HCT116 (cell line): ENCODE measurements around the gene TTLL11. TPM values are rescaled to one million over a fixed set of nuclear protein-coding genes. Genes with fewer than 3 reads are reported as not detected.
"Not testable (repeated sequence)": the region's sequence is repeated elsewhere in the genome, so short reads cannot be mapped to it uniquely, and the experiment has no call there.

ENCODE experiments used
- ATAC-seq: fragments of 200-7000 bp; cut with Tn5 transposase; 2 replicates; pipeline ENCODE4 v1.9.1; 2020; ENCODE audit warnings: mild to moderate bottlenecking, moderate library complexity
- BruUV-seq: library from RNA; stranded (reverse); fragments of 400-500 nt; replicated peaks from 2 replicates; lab custom pipeline; 2021; lab: Mats Ljungman, UMichigan
- CTCF ChIA-PET: fragments of 300-600 bp; sonication (Branson Sonifier 250); formaldehyde crosslinking; loops from one replicate; lab custom pipeline; 2021; ENCODE audit warnings: antibody characterized with exemption; lab: Charles Lee
- POLR2A ChIA-PET: fragments of 300-600, 350-600 bp; sonication (Branson Sonifier 250); formaldehyde crosslinking; loops from one replicate; lab custom pipeline; 2021; ENCODE audit warnings: antibody characterized with exemption; lab: Charles Lee
- RAD21 ChIA-PET, 2 experiments: fragments of 300-600 bp; sonication (Branson Sonifier 250); formaldehyde crosslinking; loops; one replicate each; lab custom pipeline; 2023; ENCODE audit warnings: low total read pairs in 2 of 2; ENCODE audit not compliant: uncharacterized antibody in 2 of 2, unreplicated experiment in 2 of 2, low non-redundant PET in 1 of 2; lab: Charles Lee
- DNase-seq: peaks from one replicate; pipeline ENCODE4 v3.0.0-alpha.2; 2010; ENCODE audit warnings: low read depth, low spot score
- H2AFZ ChIP-seq: fragments of 200-600 bp; shearing (Covaris generic), sonication (generic); 2 replicates; pipeline ENCODE4 v1.6.1; 2017; ENCODE audit warnings: low read depth, mixed run types, mixed read lengths, antibody characterized with exemption, low read length; ENCODE audit not compliant: poor library complexity, severe bottlenecking
- H3K27ac ChIP-seq: 2 replicates; pipeline ENCODE4 v1.5.1; 2012; ENCODE audit warnings: low read depth, low read length
- H3K27me3 ChIP-seq: fragments of 200-600 bp; sonication (generic); 2 replicates; pipeline ENCODE4 v1.6.1; 2016; ENCODE audit warnings: mixed run types, low read length, mixed read lengths; ENCODE audit not compliant: insufficient read depth
- H3K36me3 ChIP-seq, 2 experiments: fragments of 200-500 bp in 1 of 2; fragments of 200-600 bp in 1 of 2; sonication (Bioruptor generic) in 1 of 2; sonication (generic) in 1 of 2; 2 replicates each; pipeline versions ENCODE4 v1.5.1 to v1.6.1; 2014 to 2016; ENCODE audit warnings: low read length in 2 of 2, inconsistent platforms in 1 of 2, mixed read lengths in 1 of 2, mixed run types in 1 of 2; ENCODE audit not compliant: insufficient read depth in 2 of 2, control insufficient read depth in 1 of 2
- H3K4me1 ChIP-seq, 2 experiments: fragments of 200-600 bp in 1 of 2; sonication (generic) in 1 of 2; 2 replicates each; pipeline versions ENCODE4 v1.5.1 to v1.6.1; 2012 to 2017; ENCODE audit warnings: low read length in 2 of 2, inconsistent platforms in 1 of 2, mild to moderate bottlenecking in 1 of 2, mixed read lengths in 1 of 2, mixed run types in 1 of 2, moderate library complexity in 1 of 2; ENCODE audit not compliant: insufficient read depth in 2 of 2, control insufficient read depth in 1 of 2
- H3K4me2 ChIP-seq: fragments of 200-600 bp; sonication (generic); 2 replicates; pipeline ENCODE4 v1.6.1; 2017; ENCODE audit warnings: mixed run types, low read length, mixed read lengths
- H3K4me3 ChIP-seq, 2 experiments: fragments of 200-600 bp in 1 of 2; sonication (generic) in 1 of 2; replicated peaks in 1 of 2; 2 replicates each; pipeline ENCODE4 v1.5.1; 2011 to 2016; ENCODE audit warnings: low read length in 2 of 2, control low read depth in 1 of 2, low read depth in 1 of 2, mild to moderate bottlenecking in 1 of 2, mixed read lengths in 1 of 2, mixed run types in 1 of 2
- H3K79me2 ChIP-seq: fragments of 200-600 bp; sonication (generic); 2 replicates; pipeline ENCODE4 v1.6.1; 2017; ENCODE audit warnings: mild to moderate bottlenecking, mixed run types, low read length, moderate library complexity, mixed read lengths; ENCODE audit not compliant: insufficient read depth
- H3K9ac ChIP-seq: fragments of 200-600 bp; sonication (generic); 2 replicates; pipeline ENCODE4 v1.6.1; 2016; ENCODE audit warnings: low read length, mixed read lengths
- H3K9me2 ChIP-seq: fragments of 200-600 bp; sonication (generic), shearing (Covaris generic); 2 replicates; pipeline ENCODE4 v1.6.1; 2017; ENCODE audit warnings: mixed run types, mild to moderate bottlenecking, moderate library complexity; ENCODE audit not compliant: insufficient read depth
- H3K9me3 ChIP-seq, 2 experiments: fragments of 200-500 bp in 1 of 2; fragments of 200-600 bp in 1 of 2; sonication (Bioruptor generic) in 1 of 2; sonication (generic) in 1 of 2; 2 replicates each; pipeline ENCODE4 v1.6.1; 2014 to 2017; ENCODE audit warnings: low read length in 2 of 2, mixed read lengths in 2 of 2, inconsistent platforms in 1 of 2, low read depth in 1 of 2, mild to moderate bottlenecking in 1 of 2, mixed run types in 1 of 2, moderate library complexity in 1 of 2; ENCODE audit not compliant: control insufficient read depth in 1 of 2, insufficient read depth in 1 of 2
- H4K20me1 ChIP-seq: fragments of 200-600 bp; sonication (generic), shearing (Covaris generic); 2 replicates; pipeline ENCODE4 v1.6.1; 2017; ENCODE audit warnings: mixed run types, mild to moderate bottlenecking, moderate library complexity; ENCODE audit not compliant: insufficient read depth
- FOSL1 ChIP-seq: IDR thresholded peaks from 2 replicates; pipeline ENCODE4 v1.6.1; 2012; ENCODE audit warnings: low read depth
- TCF7L2 ChIP-seq: IDR thresholded peaks from 2 replicates; pipeline ENCODE4 v1.7.0; 2011; ENCODE audit warnings: borderline replicate concordance, inconsistent platforms; ENCODE audit not compliant: insufficient read depth, insufficient read length; ENCODE audit errors: extremely low read depth
- intact Hi-C: fragments of 100-400 bp; cut with micrococcal nuclease; formaldehyde crosslinking; loops from 2 replicates; pipeline ENCODE4 v1.10.0; 2022
- total RNA-seq: library from RNA; stranded (reverse); gene quantifications from one replicate; pipeline ENCODE4 v1.2.1, GENCODE V29; 2021; ENCODE audit not compliant: unreplicated experiment
- TF ChIP-seq, protein P1 (sequence below): IDR thresholded peaks from 2 replicates; pipeline ENCODE4 v1.6.1; 2011; ENCODE audit warnings: mild to moderate bottlenecking, low read length, moderate library complexity; ENCODE audit not compliant: insufficient replicate concordance; ENCODE audit errors: extremely low read depth

The TTLL11 gene
- total RNA-seq, 1 experiment from 2014 or later = 2.2 TPM

- TF ChIP-seq, protein P1, sequence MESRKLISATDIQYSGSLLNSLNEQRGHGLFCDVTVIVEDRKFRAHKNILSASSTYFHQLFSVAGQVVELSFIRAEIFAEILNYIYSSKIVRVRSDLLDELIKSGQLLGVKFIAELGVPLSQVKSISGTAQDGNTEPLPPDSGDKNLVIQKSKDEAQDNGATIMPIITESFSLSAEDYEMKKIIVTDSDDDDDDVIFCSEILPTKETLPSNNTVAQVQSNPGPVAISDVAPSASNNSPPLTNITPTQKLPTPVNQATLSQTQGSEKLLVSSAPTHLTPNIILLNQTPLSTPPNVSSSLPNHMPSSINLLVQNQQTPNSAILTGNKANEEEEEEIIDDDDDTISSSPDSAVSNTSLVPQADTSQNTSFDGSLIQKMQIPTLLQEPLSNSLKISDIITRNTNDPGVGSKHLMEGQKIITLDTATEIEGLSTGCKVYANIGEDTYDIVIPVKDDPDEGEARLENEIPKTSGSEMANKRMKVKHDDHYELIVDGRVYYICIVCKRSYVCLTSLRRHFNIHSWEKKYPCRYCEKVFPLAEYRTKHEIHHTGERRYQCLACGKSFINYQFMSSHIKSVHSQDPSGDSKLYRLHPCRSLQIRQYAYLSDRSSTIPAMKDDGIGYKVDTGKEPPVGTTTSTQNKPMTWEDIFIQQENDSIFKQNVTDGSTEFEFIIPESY = no peak
- TF ChIP-seq TCF7L2 = no peak
- no peak for TF ChIP-seq FOSL1
Measured at GRCh38 chr9:122118343-122119165, 25.4 kb upstream of the TTLL11 start (continued).

DNA sequence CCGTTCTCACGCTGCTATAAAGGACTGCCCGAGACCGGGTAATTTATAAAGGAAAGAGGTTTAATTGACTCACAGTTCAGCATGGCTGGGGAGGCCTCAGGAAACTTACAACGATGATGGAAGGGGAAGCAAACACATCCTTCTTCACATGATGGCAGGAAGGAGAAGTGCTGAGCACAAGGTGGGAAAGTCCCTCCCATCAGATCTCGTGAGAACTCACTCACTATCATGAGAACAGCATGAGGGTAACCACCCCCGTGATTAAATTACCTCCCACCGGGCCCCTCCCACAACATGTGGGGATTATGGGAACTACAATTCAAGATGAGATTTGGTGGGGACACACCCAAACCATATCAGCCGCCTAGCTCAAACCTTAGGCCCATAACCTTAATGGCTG lies 24.1 kb upstream of the TTLL11 start:
- H3K27ac ChIP-seq, H3K79me2 ChIP-seq, H3K27me3 ChIP-seq, DNase-seq, H3K4me2 ChIP-seq, intact Hi-C loops, H3K9me3 ChIP-seq, H3K9ac ChIP-seq, POLR2A ChIA-PET, H3K9me2 ChIP-seq, H2AFZ ChIP-seq, H3K36me3 ChIP-seq, H3K4me1 ChIP-seq, H4K20me1 ChIP-seq, BruUV-seq, ATAC-seq, H3K4me3 ChIP-seq: not testable (repeated sequence)
- ChIA-PET RAD21 (interaction anchor here in 1 of 2 experiments (0.7 kb wide), 1 partner anchor 18 kb away, joined by 6 read pairs; no protein-coding TSS in a partner anchor), CTCF (interaction anchor here (2.4 kb wide), 1 partner anchor 18 kb away, joined by 14 read pairs; no protein-coding TSS in a partner anchor)
